H1 (cell line): ENCODE data around the gene ADCY9. TPM values are rescaled to one million over a fixed set of nuclear protein-coding genes. Genes with fewer than 3 reads are reported as not detected.

Experiments used
- CTCF ChIA-PET: fragments of 300-600 bp; sonication (Branson Sonifier 250); formaldehyde crosslinking; loops from one replicate; lab custom pipeline; 2021; ENCODE audit not compliant: partially characterized antibody; lab: Charles Lee
- POLR2A ChIA-PET: fragments of 300-600 bp; sonication (Branson Sonifier 250); formaldehyde crosslinking; loops from one replicate; lab custom pipeline; 2021; ENCODE audit warnings: inconsistent platforms; ENCODE audit not compliant: partially characterized antibody; lab: Charles Lee
- DNase-seq, 2 experiments: peaks; one replicate each; pipeline versions ENCODE4 v3.0.0 to v3.0.0-alpha.2; 2010 to 2022; ENCODE audit warnings: low spot score in 2 of 2, low read depth in 1 of 2, mixed read lengths in 1 of 2
- FAIRE-seq: peaks from 2 replicates; lab custom pipeline; 2011; peaks lifted over from hg19 to GRCh38; lab: Jason Lieb, UNC
- H2AFZ ChIP-seq: 2 replicates; pipeline ENCODE4 v1.8.1; 2012; ENCODE audit warnings: low read length, inconsistent platforms
- H2AK5ac ChIP-seq: 2 replicates; pipeline ENCODE4 v1.6.1; 2013; ENCODE audit warnings: low read depth, low read length
- H2BK120ac ChIP-seq: replicated peaks from 2 replicates; pipeline ENCODE3; 2013; ENCODE audit warnings: low read depth, low read length, inconsistent platforms
- H2BK12ac ChIP-seq: 2 replicates; pipeline ENCODE4 v1.6.1; 2013; ENCODE audit warnings: low read depth, low read length
- H2BK15ac ChIP-seq: 2 replicates; pipeline ENCODE4 v1.6.1; 2013; ENCODE audit warnings: low read length
- H2BK20ac ChIP-seq: 2 replicates; pipeline ENCODE4 v1.6.1; 2013; ENCODE audit warnings: low read length
- H2BK5ac ChIP-seq: 2 replicates; pipeline ENCODE4 v1.6.1; 2013; ENCODE audit warnings: low read depth, low read length
- H3K14ac ChIP-seq: 2 replicates; pipeline ENCODE4 v1.6.1; 2013; ENCODE audit warnings: inconsistent platforms; ENCODE audit not compliant: insufficient read length
- H3K18ac ChIP-seq: 2 replicates; pipeline ENCODE4 v1.6.1; 2013; ENCODE audit warnings: low read length; ENCODE audit errors: extremely low read depth
- H3K23ac ChIP-seq: 2 replicates; pipeline ENCODE4 v1.6.1; 2013; ENCODE audit warnings: inconsistent platforms; ENCODE audit not compliant: insufficient read length
- H3K23me2 ChIP-seq: 2 replicates; pipeline ENCODE4 v1.6.1; 2013; ENCODE audit warnings: low read depth, low read length
- H3K27ac ChIP-seq: 2 replicates; pipeline ENCODE4 v1.6.1; 2011; ENCODE audit warnings: low read depth, low read length, inconsistent platforms
- H3K27me3 ChIP-seq, 4 experiments: replicated peaks in 1 of 4; 1 replicate in 1 of 4; 2 replicates in 3 of 4; pipeline versions ENCODE4 v1.6.1 to v1.8.1; 2011 to 2013; ENCODE audit warnings: low read length in 3 of 4, mild to moderate bottlenecking in 3 of 4, inconsistent platforms in 2 of 4, mixed read lengths in 2 of 4, moderate library complexity in 1 of 4; ENCODE audit not compliant: control insufficient read depth in 3 of 4, insufficient read depth in 3 of 4; ENCODE audit errors: extremely low read depth in 1 of 4
- H3K36me3 ChIP-seq, 4 experiments: 2 replicates each; pipeline versions ENCODE4 v1.6.1 to v1.8.1; 2011 to 2013; ENCODE audit warnings: mild to moderate bottlenecking in 4 of 4, low read length in 3 of 4, moderate library complexity in 2 of 4, control low read depth in 1 of 4, inconsistent platforms in 1 of 4; ENCODE audit not compliant: insufficient read depth in 4 of 4, control insufficient read depth in 2 of 4
- H3K4ac ChIP-seq: replicated peaks from 2 replicates; pipeline ENCODE3; 2013; ENCODE audit warnings: low read length, low read depth, mixed read lengths, inconsistent platforms; ENCODE audit not compliant: insufficient read length
- H3K4me1 ChIP-seq, 4 experiments: replicated peaks in 1 of 4; 1 replicate in 1 of 4; 2 replicates in 3 of 4; pipeline versions ENCODE4 v1.6.1 to v1.8.1; 2011 to 2013; ENCODE audit warnings: low read length in 3 of 4, inconsistent platforms in 2 of 4, mixed read lengths in 1 of 4; ENCODE audit not compliant: insufficient read depth in 4 of 4, control insufficient read depth in 3 of 4
- H3K4me2 ChIP-seq, 2 experiments: 2 replicates each; pipeline versions ENCODE4 v1.6.1 to v1.8.1; 2011 to 2013; ENCODE audit warnings: low read depth in 2 of 2, low read length in 2 of 2, control low read depth in 1 of 2, inconsistent platforms in 1 of 2, mild to moderate bottlenecking in 1 of 2; ENCODE audit not compliant: insufficient read depth in 1 of 2
- H3K4me3 ChIP-seq, 4 experiments: fragments of 200-600, 300-600 bp in 1 of 4; sonication (generic), shearing (Covaris generic), sonication (Bioruptor Twin) in 1 of 4; 2 replicates each; pipeline versions ENCODE4 v1.5.1 to v1.8.1; 2011 to 2016; ENCODE audit warnings: low read length in 4 of 4, low read depth in 3 of 4, control low read depth in 2 of 4, inconsistent platforms in 2 of 4, mild to moderate bottlenecking in 2 of 4, mixed read lengths in 1 of 4, moderate library complexity in 1 of 4; ENCODE audit not compliant: insufficient read depth in 2 of 4; ENCODE audit errors: extremely low read depth in 1 of 4
- H3K56ac ChIP-seq: replicated peaks from 2 replicates; pipeline ENCODE3; 2013; ENCODE audit warnings: low read depth, mild to moderate bottlenecking, mixed read lengths, low read length, inconsistent platforms; ENCODE audit not compliant: insufficient read length
- H3K79me1 ChIP-seq: 2 replicates; pipeline ENCODE4 v1.6.1; 2013; ENCODE audit warnings: low read depth, low read length, control low read depth
- H3K79me2 ChIP-seq, 2 experiments: 2 replicates each; pipeline versions ENCODE4 v1.6.1 to v1.8.1; 2012 to 2013; ENCODE audit warnings: low read length in 2 of 2, mild to moderate bottlenecking in 2 of 2, inconsistent platforms in 1 of 2; ENCODE audit not compliant: insufficient read depth in 2 of 2, control insufficient read depth in 1 of 2
- H3K9ac ChIP-seq, 4 experiments: replicated peaks in 1 of 4; 1 replicate in 1 of 4; 2 replicates in 3 of 4; pipeline versions ENCODE4 v1.6.1 to v1.8.1; 2011 to 2013; ENCODE audit warnings: low read depth in 3 of 4, low read length in 3 of 4, control low read depth in 2 of 4, mild to moderate bottlenecking in 2 of 4, moderate library complexity in 2 of 4, inconsistent platforms in 1 of 4; ENCODE audit errors: extremely low read depth in 1 of 4
- H3K9me3 ChIP-seq, 2 experiments: 2 replicates each; pipeline versions ENCODE4 v1.6.1 to v1.8.1; 2012 to 2013; ENCODE audit warnings: mild to moderate bottlenecking in 2 of 2, moderate library complexity in 2 of 2, control low read depth in 1 of 2, inconsistent platforms in 1 of 2, low read depth in 1 of 2, low read length in 1 of 2, mixed read lengths in 1 of 2; ENCODE audit not compliant: insufficient read depth in 2 of 2
- H4K20me1 ChIP-seq, 2 experiments: replicated peaks in 1 of 2; 2 replicates each; pipeline versions ENCODE3 to v1.8.1; 2011 to 2013; ENCODE audit warnings: inconsistent platforms in 2 of 2, low read length in 2 of 2, mild to moderate bottlenecking in 1 of 2; ENCODE audit not compliant: insufficient read depth in 2 of 2, control insufficient read depth in 1 of 2
- H4K5ac ChIP-seq: 2 replicates; pipeline ENCODE4 v1.6.1; 2013; ENCODE audit warnings: low read length, low read depth, mixed read lengths, inconsistent platforms; ENCODE audit not compliant: insufficient read length
- H4K8ac ChIP-seq: 2 replicates; pipeline ENCODE4 v1.8.0; 2013; ENCODE audit warnings: mild to moderate bottlenecking, moderate library complexity, low read length, inconsistent platforms; ENCODE audit not compliant: insufficient read depth; ENCODE audit errors: extremely low read depth
- H4K91ac ChIP-seq: replicated peaks from 2 replicates; pipeline ENCODE3; 2013; ENCODE audit warnings: low read length, mixed read lengths, inconsistent platforms; ENCODE audit not compliant: insufficient read length
- ATF2 ChIP-seq: IDR thresholded peaks from 2 replicates; pipeline ENCODE4 v1.6.1; 2012; ENCODE audit warnings: low read length, inconsistent platforms
- CBX8 ChIP-seq: fragments of 300-800, 300-1000 bp; sonication (generic); IDR thresholded peaks from 2 replicates; pipeline ENCODE4 v1.7.1; 2016; ENCODE audit warnings: low read depth, low read length, borderline replicate concordance
- EZH2 ChIP-seq: fragments of 200-600 bp; sonication (generic); IDR thresholded peaks from 2 replicates; pipeline ENCODE4 v1.7.1; 2012; ENCODE audit warnings: low read depth, mild to moderate bottlenecking, moderate library complexity, low read length, inconsistent platforms; ENCODE audit not compliant: severe bottlenecking
- KDM4A ChIP-seq: IDR thresholded peaks from one replicate; pipeline ENCODE4 v1.7.1; 2012; ENCODE audit warnings: low read depth, mild to moderate bottlenecking, moderate library complexity, low read length, inconsistent platforms; ENCODE audit not compliant: severe bottlenecking
- POU5F1 ChIP-seq: IDR thresholded peaks from 2 replicates; pipeline ENCODE4 v1.6.1; 2011; ENCODE audit warnings: low read depth, mild to moderate bottlenecking, low read length, moderate library complexity
- RFX5 ChIP-seq: IDR thresholded peaks from 2 replicates; pipeline ENCODE4 v1.6.1; 2011; ENCODE audit warnings: low read depth, low read length, improper control_type of control experiment, borderline replicate concordance
- RNF2 ChIP-seq: fragments of 200-900, 300-1000 bp; sonication (generic); IDR thresholded peaks from 2 replicates; pipeline ENCODE4 v1.7.1; 2016; ENCODE audit warnings: borderline replicate concordance, low read depth, mild to moderate bottlenecking, antibody characterized with exemption, low read length; ENCODE audit not compliant: poor library complexity, severe bottlenecking; ENCODE audit errors: missing control alignments
- SIRT6 ChIP-seq: IDR thresholded peaks from one replicate; pipeline ENCODE4 v1.7.1; 2012; ENCODE audit warnings: low read length, inconsistent platforms
- SUZ12 ChIP-seq: fragments of 200-600 bp; sonication (generic); IDR thresholded peaks from 2 replicates; pipeline ENCODE4 v1.6.1; 2012; ENCODE audit warnings: mild to moderate bottlenecking, inconsistent platforms, low read length, moderate library complexity, mixed read lengths
- WGBS, 2 experiments: shearing (Covaris generic) in 1 of 2; methylation state at CpG; one replicate each; pipeline versions ENCODE4 v1.1.6 to v1.1.7; 2013 to 2015; ENCODE audit warnings: low lambda C conversion rate in 2 of 2, mixed read lengths in 2 of 2, inconsistent platforms in 1 of 2, low coverage in 1 of 2, missing lambda C conversion rate in 1 of 2; ENCODE audit not compliant: insufficient replicate concordance in 2 of 2, insufficient coverage in 1 of 2, insufficient read length in 1 of 2; ENCODE audit errors: extremely low coverage in 1 of 2, missing lambda C conversion rate in 1 of 2; 5-methylcytosine and 5-hydroxymethylcytosine counted together
- polyA plus RNA-seq, 7 experiments: library from polyadenylated mRNA; depleted of rRNA in 3 of 7; stranded (reverse) in 5 of 7; unstranded in 2 of 7; fragments of >200 nt in 5 of 7; fragments of 200-250 nt in 2 of 7; gene quantifications; 1 replicate in 5 of 7; 2 replicates in 1 of 7; 4 replicates in 1 of 7; pipeline versions ENCODE4 v1.2.1 to v1.2.3, GENCODE V29; 2011 to 2013; ENCODE audit warnings: missing spikeins in 2 of 7, mixed read lengths in 2 of 7
- total RNA-seq: library from RNA; stranded (reverse); fragmentation: NEBNext Ultra II Directional; extraction: Animal tissue kit (Norgen Biotek cat#: 25700); gene quantifications from 2 replicates; pipeline ENCODE4 v1.2.1, GENCODE V29; 2021

The ADCY9 gene
- total and polyA plus RNA-seq, 2 of the 8 experiments (the other 6 are each of a cell fraction or from before 2014, with no cell fraction given), result 5.4 to 13.1 TPM

GRCh38 chr16:4010225-4011158, 105.8 kb downstream of the ADCY9 start:
- DNase-seq (no peak), FAIRE-seq (no peak)
- WGBS, 2 experiments, result 81% methylated on average over 32 of the region's 32 CpGs; no CpG with 5 or more reads in 1 of the 2 experiments
- Histone ChIP-seq H2AK5ac (peak overlapping the region; percentile 82), H3K79me2 (no peaks in the 10 kb centered on the region), H3K14ac (no peak overlapping the region), H2BK20ac (peak overlapping the region; percentile 98), H4K91ac (peak overlapping the region; percentile 91), H3K4me1 (peaks cover 8 to 20% (median 13%) of the 10 kb centered on the region in 4 experiments), H3K18ac (peak overlapping the region; percentile 80), H3K36me3 (no peaks in the 10 kb centered on the region), H3K9ac (no peak overlapping the region), H3K27me3 (no peaks in the 10 kb centered on the region), H2AFZ (no peak overlapping the region), H4K5ac (no peak overlapping the region), H2BK15ac (no peak overlapping the region), H2BK5ac (peak overlapping the region; percentile 74; the same call in 1 of the 2 replicates), H3K9me3 (no peaks in the 10 kb centered on the region), H2BK120ac (no peak overlapping the region), H2BK12ac (peak overlapping the region; percentile 98), H3K23ac (no peak overlapping the region), H4K20me1 (no peaks in the 10 kb centered on the region), H4K8ac (peak overlapping the region; percentile 20; the same call in 1 of the 2 replicates), H3K4ac (peak overlapping the region; percentile 81), H3K4me2 (peak overlapping the region; percentile 17 to 22; a peak in 2 of 4 replicates), H3K23me2 (no peaks in the 10 kb centered on the region), H3K56ac (no peak overlapping the region), H3K4me3 (no peak overlapping the region), H3K79me1 (peaks cover 2% of the 10 kb centered on the region; the same call in 1 of the 2 replicates), H3K27ac (no peak overlapping the region)
- ChIA-PET POLR2A (interaction anchor here (1.1 kb wide), 1 partner anchor 224 kb away, joined by 3 read pairs; no protein-coding TSS in a partner anchor), CTCF (no interaction called here)
- no peak for TF ChIP-seq CBX8
- TF ChIP-seq SUZ12, result no peak
- TF ChIP-seq SIRT6, result no peak
- TF ChIP-seq ATF2, result no peak
- no peak for TF ChIP-seq KDM4A
- no peak for TF ChIP-seq RNF2
- no peak for TF ChIP-seq EZH2
- no peak for TF ChIP-seq RFX5
- TF ChIP-seq POU5F1, result no peak
